Epithelial cell of prostate (primary cell): ENCODE results near the gene ANO1.

ENCODE experiments used
- DNase-seq: peaks from one replicate; pipeline ENCODE4 v3.0.0-alpha.2; 2011; ENCODE audit warnings: low read depth, low spot score
- H3K27ac ChIP-seq: fragments of 450-650 bp; 2 replicates; pipeline ENCODE4 v1.5.1; 2017; ENCODE audit warnings: mild to moderate bottlenecking

ANO1 gene

GRCh38 chr11:70226183-70226582 lies 148.1 kb downstream of the ANO1 start:
- H3K27ac ChIP-seq = no peak overlapping the region
- no peak for DNase-seq

- no peak for DNase-seq
- no peak overlapping the region for H3K27ac ChIP-seq
Measured at GRCh38 chr11:70226967-70227366, 148.8 kb downstream of the ANO1 start.

- DNase-seq = no peak
- no peak overlapping the region for H3K27ac ChIP-seq
Measured at GRCh38 chr11:70229737-70230136, 151.6 kb downstream of the ANO1 start.

GRCh38 chr11:70230151-70230839 lies 152.2 kb downstream of the ANO1 start:
- H3K27ac ChIP-seq = no peak overlapping the region
- DNase-seq = no peak

GRCh38 chr11:70230840-70231710 lies 153.0 kb downstream of the ANO1 start:
- no peak for DNase-seq
- no peak overlapping the region for H3K27ac ChIP-seq

- no peak for DNase-seq
- H3K27ac ChIP-seq = peak overlapping the region; percentile 59
Measured at GRCh38 chr11:70233034-70233433, 154.9 kb downstream of the ANO1 start.

- H3K27ac ChIP-seq = peak overlapping the region; percentile 59
- peak; percentile 99 for DNase-seq
Measured at GRCh38 chr11:70233511-70233934, 155.4 kb downstream of the ANO1 start.

GRCh38 chr11:70233962-70234361 lies 155.8 kb downstream of the ANO1 start:
- DNase-seq = no peak
- peak overlapping the region; percentile 59 for H3K27ac ChIP-seq
